H1 (cell line): Measurements from ENCODE around the gene BCAS3. TPM values are rescaled to one million over a fixed set of nuclear protein-coding genes. Genes with fewer than 3 reads are reported as not detected.

Experiments used
- CTCF ChIA-PET: fragments of 300-600 bp; sonication (Branson Sonifier 250); formaldehyde crosslinking; loops from one replicate; lab custom pipeline; 2021; ENCODE audit not compliant: partially characterized antibody; lab: Charles Lee
- POLR2A ChIA-PET: fragments of 300-600 bp; sonication (Branson Sonifier 250); formaldehyde crosslinking; loops from one replicate; lab custom pipeline; 2021; ENCODE audit warnings: inconsistent platforms; ENCODE audit not compliant: partially characterized antibody; lab: Charles Lee
- DNase-seq, 2 experiments: peaks; one replicate each; pipeline versions ENCODE4 v3.0.0 to v3.0.0-alpha.2; 2010 to 2022; ENCODE audit warnings: low spot score in 2 of 2, low read depth in 1 of 2, mixed read lengths in 1 of 2
- FAIRE-seq: peaks from 2 replicates; lab custom pipeline; 2011; peaks lifted over from hg19 to GRCh38; lab: Jason Lieb, UNC
- H2AFZ ChIP-seq: 2 replicates; pipeline ENCODE4 v1.8.1; 2012; ENCODE audit warnings: low read length, inconsistent platforms
- H2AK5ac ChIP-seq: 2 replicates; pipeline ENCODE4 v1.6.1; 2013; ENCODE audit warnings: low read depth, low read length
- H2BK120ac ChIP-seq: replicated peaks from 2 replicates; pipeline ENCODE3; 2013; ENCODE audit warnings: low read depth, low read length, inconsistent platforms
- H2BK12ac ChIP-seq: 2 replicates; pipeline ENCODE4 v1.6.1; 2013; ENCODE audit warnings: low read depth, low read length
- H2BK15ac ChIP-seq: 2 replicates; pipeline ENCODE4 v1.6.1; 2013; ENCODE audit warnings: low read length
- H2BK20ac ChIP-seq: 2 replicates; pipeline ENCODE4 v1.6.1; 2013; ENCODE audit warnings: low read length
- H2BK5ac ChIP-seq: 2 replicates; pipeline ENCODE4 v1.6.1; 2013; ENCODE audit warnings: low read depth, low read length
- H3K14ac ChIP-seq: 2 replicates; pipeline ENCODE4 v1.6.1; 2013; ENCODE audit warnings: inconsistent platforms; ENCODE audit not compliant: insufficient read length
- H3K18ac ChIP-seq: 2 replicates; pipeline ENCODE4 v1.6.1; 2013; ENCODE audit warnings: low read length; ENCODE audit errors: extremely low read depth
- H3K23ac ChIP-seq: 2 replicates; pipeline ENCODE4 v1.6.1; 2013; ENCODE audit warnings: inconsistent platforms; ENCODE audit not compliant: insufficient read length
- H3K23me2 ChIP-seq: 2 replicates; pipeline ENCODE4 v1.6.1; 2013; ENCODE audit warnings: low read depth, low read length
- H3K27ac ChIP-seq: 2 replicates; pipeline ENCODE4 v1.6.1; 2011; ENCODE audit warnings: low read depth, low read length, inconsistent platforms
- H3K27me3 ChIP-seq, 4 experiments: replicated peaks in 1 of 4; 1 replicate in 1 of 4; 2 replicates in 3 of 4; pipeline versions ENCODE4 v1.6.1 to v1.8.1; 2011 to 2013; ENCODE audit warnings: low read length in 3 of 4, mild to moderate bottlenecking in 3 of 4, inconsistent platforms in 2 of 4, mixed read lengths in 2 of 4, moderate library complexity in 1 of 4; ENCODE audit not compliant: control insufficient read depth in 3 of 4, insufficient read depth in 3 of 4; ENCODE audit errors: extremely low read depth in 1 of 4
- H3K36me3 ChIP-seq, 4 experiments: 2 replicates each; pipeline versions ENCODE4 v1.6.1 to v1.8.1; 2011 to 2013; ENCODE audit warnings: mild to moderate bottlenecking in 4 of 4, low read length in 3 of 4, moderate library complexity in 2 of 4, control low read depth in 1 of 4, inconsistent platforms in 1 of 4; ENCODE audit not compliant: insufficient read depth in 4 of 4, control insufficient read depth in 2 of 4
- H3K4ac ChIP-seq: replicated peaks from 2 replicates; pipeline ENCODE3; 2013; ENCODE audit warnings: low read length, low read depth, mixed read lengths, inconsistent platforms; ENCODE audit not compliant: insufficient read length
- H3K4me1 ChIP-seq, 4 experiments: replicated peaks in 1 of 4; 1 replicate in 1 of 4; 2 replicates in 3 of 4; pipeline versions ENCODE4 v1.6.1 to v1.8.1; 2011 to 2013; ENCODE audit warnings: low read length in 3 of 4, inconsistent platforms in 2 of 4, mixed read lengths in 1 of 4; ENCODE audit not compliant: insufficient read depth in 4 of 4, control insufficient read depth in 3 of 4
- H3K4me2 ChIP-seq, 2 experiments: 2 replicates each; pipeline versions ENCODE4 v1.6.1 to v1.8.1; 2011 to 2013; ENCODE audit warnings: low read depth in 2 of 2, low read length in 2 of 2, control low read depth in 1 of 2, inconsistent platforms in 1 of 2, mild to moderate bottlenecking in 1 of 2; ENCODE audit not compliant: insufficient read depth in 1 of 2
- H3K4me3 ChIP-seq, 4 experiments: fragments of 200-600, 300-600 bp in 1 of 4; sonication (generic), shearing (Covaris generic), sonication (Bioruptor Twin) in 1 of 4; 2 replicates each; pipeline versions ENCODE4 v1.5.1 to v1.8.1; 2011 to 2016; ENCODE audit warnings: low read length in 4 of 4, low read depth in 3 of 4, control low read depth in 2 of 4, inconsistent platforms in 2 of 4, mild to moderate bottlenecking in 2 of 4, mixed read lengths in 1 of 4, moderate library complexity in 1 of 4; ENCODE audit not compliant: insufficient read depth in 2 of 4; ENCODE audit errors: extremely low read depth in 1 of 4
- H3K56ac ChIP-seq: replicated peaks from 2 replicates; pipeline ENCODE3; 2013; ENCODE audit warnings: low read depth, mild to moderate bottlenecking, mixed read lengths, low read length, inconsistent platforms; ENCODE audit not compliant: insufficient read length
- H3K79me1 ChIP-seq: 2 replicates; pipeline ENCODE4 v1.6.1; 2013; ENCODE audit warnings: low read depth, low read length, control low read depth
- H3K79me2 ChIP-seq, 2 experiments: 2 replicates each; pipeline versions ENCODE4 v1.6.1 to v1.8.1; 2012 to 2013; ENCODE audit warnings: low read length in 2 of 2, mild to moderate bottlenecking in 2 of 2, inconsistent platforms in 1 of 2; ENCODE audit not compliant: insufficient read depth in 2 of 2, control insufficient read depth in 1 of 2
- H3K9ac ChIP-seq, 4 experiments: replicated peaks in 1 of 4; 1 replicate in 1 of 4; 2 replicates in 3 of 4; pipeline versions ENCODE4 v1.6.1 to v1.8.1; 2011 to 2013; ENCODE audit warnings: low read depth in 3 of 4, low read length in 3 of 4, control low read depth in 2 of 4, mild to moderate bottlenecking in 2 of 4, moderate library complexity in 2 of 4, inconsistent platforms in 1 of 4; ENCODE audit errors: extremely low read depth in 1 of 4
- H3K9me3 ChIP-seq, 2 experiments: 2 replicates each; pipeline versions ENCODE4 v1.6.1 to v1.8.1; 2012 to 2013; ENCODE audit warnings: mild to moderate bottlenecking in 2 of 2, moderate library complexity in 2 of 2, control low read depth in 1 of 2, inconsistent platforms in 1 of 2, low read depth in 1 of 2, low read length in 1 of 2, mixed read lengths in 1 of 2; ENCODE audit not compliant: insufficient read depth in 2 of 2
- H4K20me1 ChIP-seq, 2 experiments: replicated peaks in 1 of 2; 2 replicates each; pipeline versions ENCODE3 to v1.8.1; 2011 to 2013; ENCODE audit warnings: inconsistent platforms in 2 of 2, low read length in 2 of 2, mild to moderate bottlenecking in 1 of 2; ENCODE audit not compliant: insufficient read depth in 2 of 2, control insufficient read depth in 1 of 2
- H4K5ac ChIP-seq: 2 replicates; pipeline ENCODE4 v1.6.1; 2013; ENCODE audit warnings: low read length, low read depth, mixed read lengths, inconsistent platforms; ENCODE audit not compliant: insufficient read length
- H4K8ac ChIP-seq: 2 replicates; pipeline ENCODE4 v1.8.0; 2013; ENCODE audit warnings: mild to moderate bottlenecking, moderate library complexity, low read length, inconsistent platforms; ENCODE audit not compliant: insufficient read depth; ENCODE audit errors: extremely low read depth
- H4K91ac ChIP-seq: replicated peaks from 2 replicates; pipeline ENCODE3; 2013; ENCODE audit warnings: low read length, mixed read lengths, inconsistent platforms; ENCODE audit not compliant: insufficient read length
- ASH2L ChIP-seq: fragments of 200-600, 300-600 bp; sonication (generic); IDR thresholded peaks from one replicate; pipeline ENCODE4 v1.7.1; 2017; ENCODE audit warnings: low read length
- RFX5 ChIP-seq: IDR thresholded peaks from 2 replicates; pipeline ENCODE4 v1.6.1; 2011; ENCODE audit warnings: low read depth, low read length, improper control_type of control experiment, borderline replicate concordance
- WGBS, 2 experiments: shearing (Covaris generic) in 1 of 2; methylation state at CpG; one replicate each; pipeline versions ENCODE4 v1.1.6 to v1.1.7; 2013 to 2015; ENCODE audit warnings: low lambda C conversion rate in 2 of 2, mixed read lengths in 2 of 2, inconsistent platforms in 1 of 2, low coverage in 1 of 2, missing lambda C conversion rate in 1 of 2; ENCODE audit not compliant: insufficient replicate concordance in 2 of 2, insufficient coverage in 1 of 2, insufficient read length in 1 of 2; ENCODE audit errors: extremely low coverage in 1 of 2, missing lambda C conversion rate in 1 of 2; 5-methylcytosine and 5-hydroxymethylcytosine counted together
- polyA plus RNA-seq, 7 experiments: library from polyadenylated mRNA; depleted of rRNA in 3 of 7; stranded (reverse) in 5 of 7; unstranded in 2 of 7; fragments of >200 nt in 5 of 7; fragments of 200-250 nt in 2 of 7; gene quantifications; 1 replicate in 5 of 7; 2 replicates in 1 of 7; 4 replicates in 1 of 7; pipeline versions ENCODE4 v1.2.1 to v1.2.3, GENCODE V29; 2011 to 2013; ENCODE audit warnings: missing spikeins in 2 of 7, mixed read lengths in 2 of 7
- total RNA-seq: library from RNA; stranded (reverse); fragmentation: NEBNext Ultra II Directional; extraction: Animal tissue kit (Norgen Biotek cat#: 25700); gene quantifications from 2 replicates; pipeline ENCODE4 v1.2.1, GENCODE V29; 2021
- TF ChIP-seq, protein P1 (sequence below): IDR thresholded peaks from 2 replicates; pipeline ENCODE4 v1.6.1; 2012; ENCODE audit warnings: inconsistent platforms

BCAS3 gene
- total and polyA plus RNA-seq, 2 of the 8 experiments (the other 6 are each of a cell fraction or from before 2014, with no cell fraction given) = 9.9 to 13.3 TPM

DNA sequence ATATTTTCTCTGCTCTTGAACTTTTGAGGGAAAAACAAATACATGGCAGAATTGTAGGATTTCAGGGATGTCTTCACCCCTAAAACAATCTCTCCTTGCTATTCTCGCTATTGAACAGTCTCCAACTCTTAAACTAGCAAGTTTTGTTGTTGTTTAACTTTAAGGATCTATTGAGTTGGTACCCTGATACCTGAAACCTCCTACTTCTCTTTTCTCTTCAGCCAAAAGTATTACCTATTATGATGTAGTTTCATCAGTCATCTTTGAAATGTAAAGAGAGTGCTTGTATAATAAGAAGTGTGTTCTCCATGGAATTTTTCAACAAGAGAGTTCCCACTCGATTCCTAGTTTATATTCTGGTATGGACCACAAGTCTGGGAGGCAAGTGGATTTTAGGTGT is 510.4 kb downstream of the BCAS3 start:
- no peak overlapping the region for H3K4me3 ChIP-seq
- H3K4me1 ChIP-seq = no peaks in the 10 kb centered on the region; a peak in 1 of 7 replicates
- no peak overlapping the region for H3K27ac ChIP-seq
- no peak overlapping the region for H4K91ac ChIP-seq
- POLR2A ChIA-PET = interaction anchor here (1.8 kb wide), 1 partner anchor 8 kb away, joined by 4 read pairs; no protein-coding TSS in a partner anchor
- H3K23me2 ChIP-seq = no peaks in the 10 kb centered on the region
- H3K23ac ChIP-seq = no peak overlapping the region
- no peaks in the 10 kb centered on the region for H3K36me3 ChIP-seq
- H4K20me1 ChIP-seq = no peaks in the 10 kb centered on the region
- H3K79me1 ChIP-seq = no peaks in the 10 kb centered on the region
- 91% methylated on average over 2 of the region's 2 CpGs; no CpG with 5 or more reads in 1 of the 2 experiments for WGBS, 2 experiments
- H2AK5ac ChIP-seq = no peak overlapping the region
- H2BK120ac ChIP-seq = no peak overlapping the region
- no peak overlapping the region for H2AFZ ChIP-seq
- no peak overlapping the region for H2BK15ac ChIP-seq
- H3K4me2 ChIP-seq = no peak overlapping the region
- H3K9ac ChIP-seq = no peak overlapping the region
- TF ChIP-seq ASH2L (no peak), RFX5 (no peak)
- TF ChIP-seq, protein P1, sequence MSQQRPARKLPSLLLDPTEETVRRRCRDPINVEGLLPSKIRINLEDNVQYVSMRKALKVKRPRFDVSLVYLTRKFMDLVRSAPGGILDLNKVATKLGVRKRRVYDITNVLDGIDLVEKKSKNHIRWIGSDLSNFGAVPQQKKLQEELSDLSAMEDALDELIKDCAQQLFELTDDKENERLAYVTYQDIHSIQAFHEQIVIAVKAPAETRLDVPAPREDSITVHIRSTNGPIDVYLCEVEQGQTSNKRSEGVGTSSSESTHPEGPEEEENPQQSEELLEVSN = no peak
- H3K79me2 ChIP-seq = no peaks in the 10 kb centered on the region
- H3K56ac ChIP-seq = no peak overlapping the region
- H3K27me3 ChIP-seq = no peaks in the 10 kb centered on the region
- H2BK5ac ChIP-seq = no peak overlapping the region
- DNase-seq = no peak
- no peak overlapping the region for H3K18ac ChIP-seq
- no peaks in the 10 kb centered on the region for H3K9me3 ChIP-seq
- no peak overlapping the region for H2BK12ac ChIP-seq
- CTCF ChIA-PET = interaction anchor here (1.0 kb wide), 1 partner anchor 18 kb away, joined by 4 read pairs; no protein-coding TSS in a partner anchor
- no peak overlapping the region for H3K4ac ChIP-seq
- FAIRE-seq = no peak
- H2BK20ac ChIP-seq = no peak overlapping the region
- no peak overlapping the region for H4K5ac ChIP-seq
- no peak overlapping the region for H3K14ac ChIP-seq
- no peak overlapping the region for H4K8ac ChIP-seq
